ENCODE results near the gene PRKACB.

Gene PRKACB

GRCh38 chr1:84143796-84144565 lies at the start of gene PRKACB:
Gene PRKACB (plus strand): TSS chr1:84144271. CDS start chr1:84144362, 91 bp downstream.
- DNase-seq (ENCODE audit: low read depth), result no peak

GRCh38 chr1:84095308-84095707 lies 48.8 kb upstream of the PRKACB start:
- DNase-seq (ENCODE audit: low read depth), result no peak

GRCh38 chr1:84096176-84096575 lies 47.9 kb upstream of the PRKACB start:
- DNase-seq (ENCODE audit: low read depth), result no peak

- DNase-seq (ENCODE audit: low read depth), result no peak
Measured at GRCh38 chr1:84101204-84101603, 42.9 kb upstream of the PRKACB start.

GRCh38 chr1:84103197-84103992 lies 40.7 kb upstream of the PRKACB start:
- DNase-seq (ENCODE audit: low read depth), result peak; percentile 68

GRCh38 chr1:84107538-84107937 lies 36.5 kb upstream of the PRKACB start:
- peak; percentile 49 for DNase-seq (ENCODE audit: low read depth)

- no peak for DNase-seq (ENCODE audit: low read depth)
Measured at GRCh38 chr1:84107955-84108354, 36.1 kb upstream of the PRKACB start.

GRCh38 chr1:84108900-84109578 lies 35.0 kb upstream of the PRKACB start:
- no peak for DNase-seq (ENCODE audit: low read depth)

- DNase-seq (ENCODE audit: low read depth), result no peak
Measured at GRCh38 chr1:84110629-84111028, 33.4 kb upstream of the PRKACB start.

GRCh38 chr1:84116558-84116957 lies 27.5 kb upstream of the PRKACB start:
- DNase-seq (ENCODE audit: low read depth), result no peak

GRCh38 chr1:84117868-84118267 lies 26.2 kb upstream of the PRKACB start:
- DNase-seq (ENCODE audit: low read depth), result no peak

- no peak for DNase-seq (ENCODE audit: low read depth)
Measured at GRCh38 chr1:84121360-84121759, 22.7 kb upstream of the PRKACB start.

GRCh38 chr1:84122780-84123382 lies 21.2 kb upstream of the PRKACB start:
- DNase-seq (ENCODE audit: low read depth), result no peak

- DNase-seq (ENCODE audit: low read depth), result no peak
Measured at GRCh38 chr1:84133479-84133878, 10.6 kb upstream of the PRKACB start.

- DNase-seq (ENCODE audit: low read depth), result no peak
Measured at GRCh38 chr1:84135341-84135740, 8.7 kb upstream of the PRKACB start.

- no peak for DNase-seq (ENCODE audit: low read depth)
Measured at GRCh38 chr1:84141182-84142003, 2.7 kb upstream of the PRKACB start.

GRCh38 chr1:84145068-84145467 lies 997 bp downstream of the PRKACB start:
- no peak for DNase-seq (ENCODE audit: low read depth)

GRCh38 chr1:84146411-84147032 lies 2.5 kb downstream of the PRKACB start:
- peak; percentile 32 for DNase-seq (ENCODE audit: low read depth)

- no peak for DNase-seq (ENCODE audit: low read depth)
Measured at GRCh38 chr1:84148758-84149157, 4.7 kb downstream of the PRKACB start.

- DNase-seq (ENCODE audit: low read depth), result no peak
Measured at GRCh38 chr1:84152649-84153056, 8.6 kb downstream of the PRKACB start.

- DNase-seq (ENCODE audit: low read depth), result no peak
Measured at GRCh38 chr1:84155517-84155916, 11.4 kb downstream of the PRKACB start.
